Activated naive CD4-positive, alpha-beta T cell treated with anti-CD3 and anti-CD28 coated beads, Interleukin-2, amount 50 U/mL, for 24 hours (primary cell): ENCODE data around the gene NMNAT2.

Source experiments
- H3K27ac Mint-ChIP-seq: one replicate; pipeline ENCODE4 v1.8.0; 2021; ENCODE audit warnings: mild to moderate bottlenecking, mixed read lengths
- H3K27me3 Mint-ChIP-seq: one replicate; pipeline ENCODE4 v1.8.0; 2021; ENCODE audit warnings: mixed read lengths
- H3K36me3 Mint-ChIP-seq: one replicate; pipeline ENCODE4 v1.8.0; 2021; ENCODE audit warnings: mixed read lengths
- H3K4me1 Mint-ChIP-seq: one replicate; pipeline ENCODE4 v1.8.0; 2021; ENCODE audit warnings: mixed read lengths
- H3K4me3 Mint-ChIP-seq: one replicate; pipeline ENCODE4 v1.8.0; 2021; ENCODE audit warnings: mild to moderate bottlenecking, mixed read lengths
- H3K9me3 Mint-ChIP-seq: one replicate; pipeline ENCODE4 v1.8.0; 2021; ENCODE audit warnings: mixed read lengths

The NMNAT2 gene

DNA sequence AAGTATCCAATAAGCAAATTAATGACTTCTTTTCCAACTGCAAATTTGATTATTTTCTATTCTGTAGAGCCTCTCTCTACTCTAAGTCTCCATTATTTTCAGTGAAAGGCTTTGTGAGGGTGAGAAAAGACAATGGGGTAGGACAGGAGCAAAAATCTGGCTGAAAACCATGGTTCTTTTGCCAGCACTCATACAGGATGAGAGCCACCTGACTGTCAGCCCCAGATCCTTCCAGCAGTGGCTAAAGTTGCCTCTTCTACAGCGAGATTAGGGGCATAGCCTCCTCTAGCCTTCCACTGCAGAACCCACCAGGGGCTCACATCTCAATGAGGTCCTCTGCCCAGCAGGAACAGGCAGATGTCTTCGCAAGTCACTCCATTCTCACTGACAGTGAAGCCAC lies 23.7 kb downstream of the NMNAT2 start:
- H3K4me1 Mint-ChIP-seq: no peaks in the 10 kb centered on the region
- H3K4me3 Mint-ChIP-seq: no peak overlapping the region
- H3K36me3 Mint-ChIP-seq: no peaks in the 10 kb centered on the region

GRCh38 chr1:183391863-183392262 lies 26.3 kb downstream of the NMNAT2 start:
- Mint-ChIP-seq H3K4me1 (no peaks in the 10 kb centered on the region), H3K4me3 (no peak overlapping the region), H3K27ac (no peak overlapping the region), H3K36me3 (no peaks in the 10 kb centered on the region), H3K27me3 (peaks cover 15% of the 10 kb centered on the region), H3K9me3 (no peaks in the 10 kb centered on the region)

More for the DNA sequence above, 23.7 kb downstream of the NMNAT2 start:
- no peaks in the 10 kb centered on the region for H3K9me3 Mint-ChIP-seq
- no peak overlapping the region for H3K27ac Mint-ChIP-seq
- peaks cover 14% of the 10 kb centered on the region for H3K27me3 Mint-ChIP-seq

- Mint-ChIP-seq H3K4me3 (no peak overlapping the region), H3K27ac (no peak overlapping the region), H3K27me3 (peaks cover 19% of the 10 kb centered on the region), H3K36me3 (no peaks in the 10 kb centered on the region), H3K4me1 (no peaks in the 10 kb centered on the region), H3K9me3 (no peaks in the 10 kb centered on the region)
These were observed 27.6 kb downstream of the NMNAT2 start for GRCh38 chr1:183390561-183390960.

GRCh38 chr1:183388735-183389134 lies 29.4 kb downstream of the NMNAT2 start:
- Mint-ChIP-seq H3K9me3 (no peaks in the 10 kb centered on the region), H3K27me3 (peaks cover 11% of the 10 kb centered on the region), H3K4me3 (no peak overlapping the region), H3K4me1 (no peaks in the 10 kb centered on the region), H3K27ac (no peak overlapping the region), H3K36me3 (no peaks in the 10 kb centered on the region)

- no peak overlapping the region for H3K27ac Mint-ChIP-seq
These were observed 32.6 kb downstream of the NMNAT2 start for GRCh38 chr1:183385340-183386144.

DNA sequence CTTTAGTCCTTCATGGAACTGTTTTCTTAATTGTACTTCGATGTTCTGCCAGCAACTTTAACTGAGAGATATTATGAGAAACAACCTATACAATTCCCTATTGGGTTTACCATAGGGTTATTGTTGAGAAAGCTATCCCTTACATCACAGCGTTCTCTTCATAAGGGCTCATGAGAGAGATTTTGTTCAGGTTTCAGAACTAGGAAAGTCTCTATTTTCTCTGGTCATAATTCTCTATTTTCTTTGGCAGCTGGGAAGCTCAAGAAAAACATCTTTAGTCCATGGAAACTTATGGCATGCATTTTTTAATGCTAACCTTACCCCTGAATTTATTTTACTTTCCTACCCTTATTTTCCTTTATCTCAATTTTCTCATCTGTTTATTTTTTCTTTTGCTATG lies 38.2 kb downstream of the NMNAT2 start:
- Mint-ChIP-seq H3K4me1 (no peaks in the 10 kb centered on the region), H3K4me3 (no peak overlapping the region), H3K9me3 (no peaks in the 10 kb centered on the region), H3K27ac (no peak overlapping the region), H3K36me3 (peaks cover 1% of the 10 kb centered on the region), H3K27me3 (peaks cover 12% of the 10 kb centered on the region)

More at GRCh38 chr1:183385340-183386144, 32.6 kb downstream of the NMNAT2 start:
- Mint-ChIP-seq H3K9me3 (no peaks in the 10 kb centered on the region), H3K27me3 (peaks cover 14% of the 10 kb centered on the region), H3K36me3 (no peaks in the 10 kb centered on the region), H3K4me1 (no peaks in the 10 kb centered on the region), H3K4me3 (no peak overlapping the region)

GRCh38 chr1:183375381-183375780 lies 42.8 kb downstream of the NMNAT2 start:
- Mint-ChIP-seq H3K27ac (no peak overlapping the region), H3K4me1 (no peaks in the 10 kb centered on the region), H3K4me3 (no peak overlapping the region)

DNA sequence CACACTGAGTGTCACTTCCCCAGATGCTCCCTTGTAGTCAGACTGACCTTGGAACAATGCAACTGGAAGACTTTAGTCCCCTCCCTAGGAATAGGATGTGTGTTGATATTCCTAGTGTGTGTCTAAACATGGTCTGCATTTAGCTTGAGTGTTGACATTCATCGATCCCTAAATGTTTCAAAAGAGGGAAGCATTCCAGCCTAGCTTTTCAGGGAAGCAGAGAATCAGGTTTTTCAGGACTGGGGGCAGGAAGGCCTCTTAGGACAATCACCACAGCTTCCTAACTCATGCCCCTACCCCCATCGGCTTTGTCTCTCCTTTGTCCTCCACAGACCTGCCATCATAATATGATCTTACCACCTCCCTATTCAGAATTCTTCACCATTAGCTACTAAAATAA lies 43.4 kb downstream of the NMNAT2 start:
- H3K36me3 Mint-ChIP-seq: peaks cover 1% of the 10 kb centered on the region
- H3K27ac Mint-ChIP-seq: no peak overlapping the region
- peaks cover 6% of the 10 kb centered on the region for H3K27me3 Mint-ChIP-seq
- H3K4me1 Mint-ChIP-seq: no peaks in the 10 kb centered on the region
- H3K9me3 Mint-ChIP-seq: no peaks in the 10 kb centered on the region
- no peak overlapping the region for H3K4me3 Mint-ChIP-seq

More at GRCh38 chr1:183375381-183375780, 42.8 kb downstream of the NMNAT2 start:
- peaks cover 1% of the 10 kb centered on the region for H3K36me3 Mint-ChIP-seq
- no peaks in the 10 kb centered on the region for H3K9me3 Mint-ChIP-seq
- H3K27me3 Mint-ChIP-seq: peaks cover 7% of the 10 kb centered on the region

DNA sequence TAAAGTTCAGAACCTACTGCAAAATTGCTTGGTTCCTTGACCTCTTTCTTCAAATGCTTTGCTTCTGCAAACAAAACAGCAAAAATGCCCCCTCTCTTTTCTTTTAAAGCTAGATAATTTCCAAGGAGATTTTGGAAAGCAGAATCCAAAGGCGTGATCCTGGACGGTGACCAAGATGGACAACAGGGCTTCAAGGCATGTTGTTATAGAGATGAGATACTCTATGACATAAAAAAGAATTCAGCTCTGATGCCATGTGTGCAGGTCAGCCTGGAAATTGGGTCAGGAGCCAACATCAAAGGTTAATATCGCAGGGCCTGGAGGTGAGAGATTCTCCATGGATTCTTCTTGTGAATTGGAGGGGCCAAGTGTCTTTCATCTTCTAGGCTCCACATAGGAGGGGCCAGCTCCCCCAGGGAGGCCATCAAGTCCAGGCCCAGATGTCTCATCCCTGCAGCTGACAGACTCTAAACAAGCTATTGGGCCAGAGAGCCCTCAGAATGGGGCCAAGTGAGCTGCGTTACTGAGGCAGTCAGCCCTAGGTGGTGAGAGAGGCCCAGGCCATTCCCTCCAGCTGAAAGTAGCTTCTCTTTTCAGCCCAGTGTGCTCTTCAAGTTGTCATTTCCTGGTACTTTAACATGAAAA lies 45.5 kb downstream of the NMNAT2 start:
- Mint-ChIP-seq H3K27ac (no peak overlapping the region), H3K36me3 (peaks cover 1% of the 10 kb centered on the region)

GRCh38 chr1:183370399-183371058 lies 47.7 kb downstream of the NMNAT2 start:
- no peak overlapping the region for H3K4me3 Mint-ChIP-seq
- no peak overlapping the region for H3K27ac Mint-ChIP-seq
- no peaks in the 10 kb centered on the region for H3K4me1 Mint-ChIP-seq
- no peaks in the 10 kb centered on the region for H3K9me3 Mint-ChIP-seq
- peaks cover 4% of the 10 kb centered on the region for H3K27me3 Mint-ChIP-seq
- no peaks in the 10 kb centered on the region for H3K36me3 Mint-ChIP-seq

More for the DNA sequence above, 45.5 kb downstream of the NMNAT2 start:
- H3K4me1 Mint-ChIP-seq: no peaks in the 10 kb centered on the region
- no peak overlapping the region for H3K4me3 Mint-ChIP-seq
- no peaks in the 10 kb centered on the region for H3K9me3 Mint-ChIP-seq
- H3K27me3 Mint-ChIP-seq: peaks cover 6% of the 10 kb centered on the region

GRCh38 chr1:183368213-183369108 lies 49.7 kb downstream of the NMNAT2 start:
- Mint-ChIP-seq H3K4me1 (no peaks in the 10 kb centered on the region), H3K4me3 (no peak overlapping the region), H3K9me3 (no peaks in the 10 kb centered on the region), H3K27ac (no peak overlapping the region), H3K36me3 (no peaks in the 10 kb centered on the region), H3K27me3 (peaks cover 8% of the 10 kb centered on the region)

- Mint-ChIP-seq H3K4me3 (no peak overlapping the region), H3K36me3 (no peaks in the 10 kb centered on the region), H3K27me3 (peaks cover 12% of the 10 kb centered on the region), H3K9me3 (no peaks in the 10 kb centered on the region), H3K4me1 (no peaks in the 10 kb centered on the region), H3K27ac (no peak overlapping the region)
These were observed 52.1 kb downstream of the NMNAT2 start for GRCh38 chr1:183366116-183366515.

GRCh38 chr1:183365676-183366075 lies 52.5 kb downstream of the NMNAT2 start:
- H3K9me3 Mint-ChIP-seq: no peaks in the 10 kb centered on the region
- no peak overlapping the region for H3K27ac Mint-ChIP-seq
- no peaks in the 10 kb centered on the region for H3K36me3 Mint-ChIP-seq
- H3K4me3 Mint-ChIP-seq: no peak overlapping the region
- peaks cover 12% of the 10 kb centered on the region for H3K27me3 Mint-ChIP-seq
- no peaks in the 10 kb centered on the region for H3K4me1 Mint-ChIP-seq

DNA sequence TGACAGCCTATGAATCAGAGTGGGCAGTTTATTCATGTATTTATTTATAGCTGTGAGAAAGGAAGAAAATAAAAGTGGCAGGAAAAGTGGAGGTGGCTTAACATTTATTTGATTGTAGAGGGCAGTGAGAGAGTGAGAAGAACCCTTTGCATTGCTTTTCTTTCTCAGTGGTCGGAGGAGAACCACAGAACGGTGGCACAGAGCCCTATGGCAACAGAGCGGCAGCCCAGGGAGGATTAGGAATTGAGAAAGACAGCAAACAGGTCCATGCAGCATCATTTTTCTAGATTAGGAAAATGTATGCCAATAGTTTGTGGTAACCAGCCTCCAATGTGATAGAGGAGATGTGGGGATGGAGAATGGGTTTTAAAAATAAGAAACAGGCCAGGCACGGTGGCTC lies 53.1 kb downstream of the NMNAT2 start:
- Mint-ChIP-seq H3K27ac (no peak overlapping the region), H3K27me3 (peaks cover 12% of the 10 kb centered on the region), H3K4me3 (no peak overlapping the region), H3K9me3 (no peaks in the 10 kb centered on the region), H3K4me1 (no peaks in the 10 kb centered on the region), H3K36me3 (no peaks in the 10 kb centered on the region)

- Mint-ChIP-seq H3K9me3 (no peaks in the 10 kb centered on the region), H3K4me1 (no peaks in the 10 kb centered on the region), H3K27ac (no peak overlapping the region), H3K4me3 (no peak overlapping the region), H3K27me3 (peaks cover 9% of the 10 kb centered on the region), H3K36me3 (no peaks in the 10 kb centered on the region)
These were observed 54.2 kb downstream of the NMNAT2 start for GRCh38 chr1:183363972-183364371.
